Measurements from ENCODE around the gene FEV. TPM values are rescaled to one million over a fixed set of nuclear protein-coding genes. Genes with fewer than 3 reads are reported as not detected.
A peak's percentile ranks its signal among the peaks of the same experiment; 100 is the strongest.

Gene FEV
- total RNA-seq, 1 donor from 2014 or later = not detected

DNA sequence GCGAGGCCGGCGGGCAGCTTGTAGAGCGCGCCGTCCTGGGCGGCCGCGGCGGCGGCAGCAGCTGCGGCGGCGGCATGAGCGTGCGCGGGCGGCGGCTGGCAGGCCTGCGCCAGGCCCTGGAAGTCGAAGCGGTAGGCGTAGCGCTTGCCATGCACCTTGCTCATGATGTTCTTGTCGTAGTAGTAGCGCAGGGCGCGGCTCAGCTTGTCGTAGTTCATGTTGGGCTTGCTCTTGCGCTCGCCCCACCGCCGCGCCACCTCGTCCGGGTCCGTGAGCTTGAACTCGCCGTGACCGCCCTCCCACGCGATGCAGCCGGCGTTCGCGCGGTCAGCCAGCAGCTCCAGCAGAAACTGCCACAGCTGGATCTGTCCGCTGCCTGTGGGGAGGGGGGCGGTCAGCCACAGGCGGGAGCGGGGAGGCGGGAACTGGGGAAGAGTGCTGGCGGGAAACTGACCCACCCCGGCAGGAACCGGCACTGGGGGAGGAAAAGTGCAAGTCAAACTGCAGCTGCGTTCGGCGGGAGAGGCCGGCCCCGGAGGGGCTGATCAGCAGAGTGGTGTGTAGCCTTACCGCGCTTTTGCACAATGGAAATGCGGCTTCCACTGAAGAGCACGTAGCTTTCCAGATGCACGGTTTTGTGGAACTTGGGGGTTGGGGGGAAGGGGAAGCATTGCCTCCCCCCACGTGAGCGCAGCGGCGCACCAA lies 3.0 kb downstream of the FEV start:
- H3K4me3 ChIP-seq = peak overlapping the region; percentile 51 to 54
- H3K36me3 ChIP-seq = no peaks in the 10 kb centered on the region
- DNase-seq (ENCODE audit: low spot score in 2 of 2) = no peak
- peaks cover 51% of the 10 kb centered on the region for H3K27me3 ChIP-seq
- TF ChIP-seq, protein P1, sequence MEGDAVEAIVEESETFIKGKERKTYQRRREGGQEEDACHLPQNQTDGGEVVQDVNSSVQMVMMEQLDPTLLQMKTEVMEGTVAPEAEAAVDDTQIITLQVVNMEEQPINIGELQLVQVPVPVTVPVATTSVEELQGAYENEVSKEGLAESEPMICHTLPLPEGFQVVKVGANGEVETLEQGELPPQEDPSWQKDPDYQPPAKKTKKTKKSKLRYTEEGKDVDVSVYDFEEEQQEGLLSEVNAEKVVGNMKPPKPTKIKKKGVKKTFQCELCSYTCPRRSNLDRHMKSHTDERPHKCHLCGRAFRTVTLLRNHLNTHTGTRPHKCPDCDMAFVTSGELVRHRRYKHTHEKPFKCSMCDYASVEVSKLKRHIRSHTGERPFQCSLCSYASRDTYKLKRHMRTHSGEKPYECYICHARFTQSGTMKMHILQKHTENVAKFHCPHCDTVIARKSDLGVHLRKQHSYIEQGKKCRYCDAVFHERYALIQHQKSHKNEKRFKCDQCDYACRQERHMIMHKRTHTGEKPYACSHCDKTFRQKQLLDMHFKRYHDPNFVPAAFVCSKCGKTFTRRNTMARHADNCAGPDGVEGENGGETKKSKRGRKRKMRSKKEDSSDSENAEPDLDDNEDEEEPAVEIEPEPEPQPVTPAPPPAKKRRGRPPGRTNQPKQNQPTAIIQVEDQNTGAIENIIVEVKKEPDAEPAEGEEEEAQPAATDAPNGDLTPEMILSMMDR (IDR thresholded peaks at IDR 0.05) = no peak
- intact Hi-C loops (cut with DNase I) = no loop called here
- no peaks in the 10 kb centered on the region for H3K9me3 ChIP-seq
- H3K4me1 ChIP-seq = peaks cover 16 to 38% of the 10 kb centered on the region in 2 donors
- H3K27ac ChIP-seq = no peak overlapping the region

DNA sequence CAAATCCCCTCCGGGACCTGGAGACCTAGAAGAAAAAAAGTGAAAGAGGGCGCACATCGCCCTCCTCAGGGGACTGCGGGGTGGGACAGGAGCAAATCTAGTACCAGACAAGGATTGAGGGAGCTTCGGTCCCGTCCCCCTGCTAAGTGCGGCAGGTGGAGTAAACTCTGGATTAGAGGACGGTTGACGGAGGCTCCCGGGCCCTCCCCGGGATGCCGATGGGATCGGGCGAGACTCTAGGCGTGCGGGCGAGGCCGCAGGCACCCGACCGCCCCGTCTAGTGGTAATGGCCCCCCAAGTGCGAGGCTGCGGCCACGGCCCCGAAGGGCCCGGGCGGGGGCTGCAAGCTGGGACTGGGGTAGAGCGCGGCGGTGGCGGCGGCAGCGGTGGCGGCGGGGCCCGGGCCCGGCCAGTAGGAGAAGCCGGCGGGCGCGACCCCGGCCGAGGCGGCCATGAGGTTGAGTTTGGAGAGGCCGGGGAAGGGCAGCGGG lies 3.5 kb downstream of the FEV start:
- Histone ChIP-seq H3K27me3 (peaks cover 51% of the 10 kb centered on the region), H3K4me1 (peaks cover 16 to 38% of the 10 kb centered on the region in 2 donors), H3K36me3 (no peaks in the 10 kb centered on the region), H3K9me3 (no peaks in the 10 kb centered on the region), H3K27ac (no peak overlapping the region), H3K4me3 (peak overlapping the region; percentile 51 to 54)
- TF ChIP-seq, protein P1 (IDR thresholded peaks at IDR 0.05) = no peak
- DNase-seq (ENCODE audit: low spot score in 2 of 2) = no peak
- intact Hi-C loops (cut with DNase I) = no loop called here

DNA sequence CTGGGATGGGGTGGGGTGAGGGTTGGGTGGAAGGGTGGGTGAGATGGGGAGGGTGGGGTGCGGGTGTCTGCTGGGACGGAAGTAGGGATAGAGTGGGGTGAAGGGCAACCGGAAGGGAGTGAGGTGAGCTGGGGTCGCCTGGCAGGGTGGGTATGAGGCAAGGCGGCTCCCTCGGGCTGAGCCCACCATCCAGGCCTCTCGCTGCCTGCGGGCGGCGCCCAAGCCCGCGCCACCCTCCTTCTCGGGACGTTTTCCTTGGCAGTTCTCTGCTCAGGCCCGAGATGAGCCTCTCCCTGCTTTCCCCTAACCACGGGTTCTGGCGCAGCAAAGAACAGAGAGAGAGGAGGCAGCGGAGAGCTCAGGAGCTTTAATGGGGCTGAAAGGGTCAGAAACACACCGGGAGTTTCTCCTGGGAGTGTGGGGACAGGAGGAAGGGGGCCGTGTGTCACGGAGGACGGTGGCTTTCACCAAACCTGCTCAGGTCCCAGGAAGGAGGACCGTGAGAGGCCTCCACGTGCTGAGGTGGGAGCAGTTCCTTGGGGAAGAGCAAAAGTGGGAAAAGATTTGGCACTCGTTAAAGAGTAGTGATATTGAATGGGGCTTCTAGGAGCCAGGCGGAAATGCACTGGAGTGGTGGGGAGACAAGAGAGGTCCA lies 4.1 kb downstream of the FEV start:
- peaks cover 51% of the 10 kb centered on the region for H3K27me3 ChIP-seq
- intact Hi-C loops (cut with DNase I) = no loop called here
- TF ChIP-seq, protein P1 (IDR thresholded peaks at IDR 0.05) = no peak
- no peak overlapping the region for H3K27ac ChIP-seq
- H3K4me3 ChIP-seq = peak overlapping the region; percentile 51 to 54
- no peak for DNase-seq (ENCODE audit: low spot score in 2 of 2)
- H3K9me3 ChIP-seq = no peaks in the 10 kb centered on the region
- H3K36me3 ChIP-seq = no peaks in the 10 kb centered on the region
- H3K4me1 ChIP-seq = peaks cover 16 to 38% of the 10 kb centered on the region in 2 donors

DNA sequence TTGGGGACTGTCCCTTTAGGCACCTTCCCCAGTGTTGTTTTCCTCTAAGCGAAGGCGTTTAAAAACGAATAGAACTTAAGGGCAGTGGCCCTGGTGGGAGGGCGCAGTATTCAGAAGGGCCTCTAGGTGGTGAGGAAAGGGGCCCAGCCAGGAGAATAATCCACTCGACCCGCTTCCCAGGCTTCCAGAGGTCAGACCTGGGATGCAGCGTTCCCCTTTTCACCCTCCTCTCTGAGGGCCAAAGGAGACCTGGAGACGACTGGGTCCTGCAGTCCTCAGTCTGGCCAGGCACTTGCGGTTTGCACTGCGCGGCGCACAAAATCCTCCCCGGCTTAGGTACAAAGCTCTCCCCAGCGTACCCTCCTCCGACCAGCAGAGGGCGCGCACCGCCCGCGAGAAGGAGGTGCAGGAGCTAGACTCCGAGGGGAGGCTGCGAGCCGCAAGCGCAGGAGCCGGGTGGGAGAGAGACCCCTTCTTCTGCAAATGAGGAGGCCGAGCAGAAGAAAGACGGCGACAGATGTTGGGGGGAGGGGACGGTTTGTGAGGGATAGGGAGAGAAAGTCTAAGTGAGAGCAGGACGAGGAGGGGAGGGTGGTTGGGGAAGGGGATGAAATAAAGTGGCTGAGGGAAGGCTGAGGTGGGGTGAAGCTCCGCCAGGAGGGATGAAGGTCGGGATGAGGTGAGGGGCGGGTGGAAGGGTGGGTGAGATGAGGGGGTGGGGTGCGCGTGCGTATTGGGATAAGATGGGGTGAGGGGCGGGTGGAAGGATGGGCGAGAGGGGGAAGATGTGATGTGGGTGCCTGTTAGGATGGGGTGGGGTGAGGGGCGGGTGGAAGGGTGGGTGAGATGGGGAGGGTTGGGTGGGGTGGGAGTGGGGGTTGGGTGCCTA lies 4.9 kb downstream of the FEV start:
- TF ChIP-seq, protein P1 (IDR thresholded peaks at IDR 0.05) = peak; percentile 75 to 97 (median 97)
- Histone ChIP-seq H3K4me3 (peak overlapping the region; percentile 30 to 35), H3K36me3 (no peaks in the 10 kb centered on the region), H3K9me3 (no peaks in the 10 kb centered on the region), H3K27me3 (peaks cover 47% of the 10 kb centered on the region), H3K27ac (no peak overlapping the region), H3K4me1 (peaks cover 15 to 37% of the 10 kb centered on the region in 2 donors)
- DNase-seq (ENCODE audit: low spot score in 2 of 2) = peak; percentile 20 to 88
- intact Hi-C loops (cut with DNase I) = no loop called here

DNA sequence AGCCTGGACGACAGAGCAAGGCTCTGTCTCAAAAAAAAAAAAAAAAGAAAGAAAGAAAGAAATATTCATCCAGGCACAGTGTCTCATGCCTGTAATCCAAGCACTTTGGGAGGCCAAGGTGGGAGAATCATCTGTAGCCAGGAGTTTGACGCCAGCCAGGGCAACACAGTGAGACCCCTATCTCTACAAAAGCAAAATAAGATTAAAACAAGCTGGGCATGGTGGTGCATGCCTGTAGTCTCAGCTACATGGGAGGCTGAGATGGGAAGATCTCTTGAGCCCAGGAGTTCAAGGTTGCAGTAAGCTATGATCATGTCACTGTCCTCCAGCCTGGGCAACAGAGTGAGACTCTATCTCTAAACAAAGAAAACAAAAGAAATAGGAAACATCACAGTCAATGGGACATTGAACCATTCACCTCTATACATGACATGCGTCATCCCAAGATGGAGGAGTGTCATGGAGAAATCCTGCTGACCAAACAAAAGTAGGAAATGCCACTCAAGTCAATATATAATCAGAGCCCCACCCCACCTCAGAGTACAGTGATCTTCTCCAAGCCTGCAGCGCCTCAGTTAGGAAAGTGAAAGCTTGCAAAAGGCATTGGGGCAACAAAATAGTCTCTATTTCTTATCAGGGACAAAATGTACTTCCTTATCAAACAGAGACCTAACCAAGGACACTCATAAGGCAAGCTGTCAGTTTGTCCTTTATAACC lies 9.8 kb downstream of the FEV start:
- H3K4me1 ChIP-seq = peaks cover 0 to 5% of the 10 kb centered on the region in 2 donors
- TF ChIP-seq, protein P1 (IDR thresholded peaks at IDR 0.05) = no peak
- DNase-seq (ENCODE audit: low spot score in 2 of 2) = no peak
- H3K36me3 ChIP-seq = no peaks in the 10 kb centered on the region
- intact Hi-C loops (cut with DNase I) = no loop called here
- H3K4me3 ChIP-seq = no peak overlapping the region
- no peaks in the 10 kb centered on the region for H3K9me3 ChIP-seq
- peaks cover 9% of the 10 kb centered on the region for H3K27me3 ChIP-seq
- H3K27ac ChIP-seq = no peak overlapping the region

All from ascending aorta (tissue), 2 donors.